Esophagus squamous epithelium (tissue), 5 donors: Measurements from ENCODE around the gene PPL. TPM values are rescaled to one million over a fixed set of nuclear protein-coding genes. Genes with fewer than 3 reads are reported as not detected.

Source experiments
- DNase-seq: peaks from one replicate; lab custom pipeline; 2025; lab: John Stamatoyannopoulos, UW
- H3K27ac ChIP-seq, 4 donors: fragments of 200-600 bp; sonication (generic); one replicate each; pipeline ENCODE4 v1.5.1; 2016 to 2019; ENCODE audit warnings: mild to moderate bottlenecking in 1 of 4
- H3K27me3 ChIP-seq, 4 donors: fragments of 200-600 bp; sonication (generic); 1 replicate in 3 of 4; 2 replicates in 1 of 4; pipeline versions ENCODE4 v1.5.1 to v1.6.0; 2017 to 2021; ENCODE audit warnings: antibody characterized with exemption in 1 of 4
- H3K36me3 ChIP-seq, 3 donors: fragments of 200-600 bp; sonication (generic); one replicate each; pipeline ENCODE4 v1.5.1; 2016 to 2019
- H3K4me1 ChIP-seq, 3 donors: fragments of 200-600 bp; sonication (generic); one replicate each; pipeline ENCODE4 v1.5.1; 2017 to 2019
- H3K4me3 ChIP-seq, 4 donors: fragments of 200-600 bp; sonication (generic); 1 replicate in 3 of 4; 2 replicates in 1 of 4; pipeline ENCODE4 v1.5.1; 2016 to 2019; ENCODE audit warnings: mild to moderate bottlenecking in 2 of 4, moderate library complexity in 1 of 4
- H3K9me3 ChIP-seq, 3 donors: fragments of 200-600 bp; sonication (generic); one replicate each; pipeline ENCODE4 v1.5.1; 2016 to 2019
- CTCF ChIP-seq, 6 experiments: fragments of 450-650 bp in 4 of 6; fragments of 200-600 bp in 2 of 6; sonication (generic) in 2 of 6; IDR thresholded peaks; one replicate each; pipeline ENCODE4 v1.5.1; 2016 to 2019; ENCODE audit warnings: antibody characterized with exemption in 6 of 6, mild to moderate bottlenecking in 4 of 6, moderate library complexity in 4 of 6
- POLR2A ChIP-seq, 4 donors: fragments of 450-650 bp; IDR thresholded peaks; one replicate each; pipeline ENCODE4 v1.6.1; 2017; ENCODE audit warnings: antibody characterized with exemption in 4 of 4, mild to moderate bottlenecking in 4 of 4, moderate library complexity in 3 of 4
- WGBS, 2 donors: methylation state at CpG; one replicate each; pipeline ENCODE4 v1.1.5; 2018; 5-methylcytosine and 5-hydroxymethylcytosine counted together
- intact Hi-C: fragments of 100-400 bp; cut with DNase I; formaldehyde crosslinking; loops from one replicate; pipeline ENCODE4 v1.15.0; 2022
- total RNA-seq, 4 donors: library from RNA; depleted of rRNA; stranded (reverse); fragments of >200 nt; gene quantifications; one replicate each; pipeline ENCODE4 v1.1.0, GENCODE V29; 2016
- donor health status: DM: yes; HTN: yes; CAD: no.

PPL gene
- total RNA-seq = 1,000 to 10,000 TPM in 2 of 4 donors, 100 to 1,000 TPM in 2; 504 to 1,677 (median 860) TPM

- 13 to 23% methylated on average over 4 to 9 of the region's 76 CpGs for WGBS, 2 donors
- peak within 1 kb of the TSS; percentile 88 to 99 (median 97) for H3K27ac ChIP-seq
- H3K4me1 ChIP-seq = peaks cover 21 to 94% (median 27%) of the 10 kb centered on the region in 3 donors
- peak in 2 of 4 donors; percentile 40 to 49 for TF ChIP-seq POLR2A (IDR thresholded peaks at IDR 0.05)
- no peak for TF ChIP-seq CTCF (IDR thresholded peaks at IDR 0.05)
- peaks cover 0 to 22% (median 0%) of the 10 kb centered on the region in 3 donors for H3K36me3 ChIP-seq
- peaks cover 0 to 35% (median 0%) of the 10 kb centered on the region in 4 donors for H3K27me3 ChIP-seq
- no peaks in the 10 kb centered on the region for H3K9me3 ChIP-seq
- H3K4me3 ChIP-seq = peak within 1 kb of the TSS; percentile 82 to 94 (median 86)
- intact Hi-C loops = no loop called here
- no peak for DNase-seq
Measured at GRCh38 chr16:4936991-4937781, at the start of gene PPL. Gene PPL (minus strand): TSS chr16:4937148. CDS start chr16:4937045, 103 bp downstream.

GRCh38 chr16:4984174-4984990, 47.4 kb upstream of the PPL start:
- no peak for DNase-seq
- Histone ChIP-seq H3K4me1 (peaks cover 0 to 11% (median 6%) of the 10 kb centered on the region in 3 donors), H3K9me3 (no peaks in the 10 kb centered on the region), H3K27ac (no peak overlapping the region), H3K36me3 (no peaks in the 10 kb centered on the region), H3K27me3 (peaks cover 0 to 45% (median 11%) of the 10 kb centered on the region in 4 donors), H3K4me3 (no peak overlapping the region)
- WGBS, 2 donors = 65 to 77% methylated on average over 5 of the region's 5 CpGs
- intact Hi-C loops = no loop called here
- TF ChIP-seq POLR2A (IDR thresholded peaks at IDR 0.05) = no peak
- no peak for TF ChIP-seq CTCF (IDR thresholded peaks at IDR 0.05)

DNA sequence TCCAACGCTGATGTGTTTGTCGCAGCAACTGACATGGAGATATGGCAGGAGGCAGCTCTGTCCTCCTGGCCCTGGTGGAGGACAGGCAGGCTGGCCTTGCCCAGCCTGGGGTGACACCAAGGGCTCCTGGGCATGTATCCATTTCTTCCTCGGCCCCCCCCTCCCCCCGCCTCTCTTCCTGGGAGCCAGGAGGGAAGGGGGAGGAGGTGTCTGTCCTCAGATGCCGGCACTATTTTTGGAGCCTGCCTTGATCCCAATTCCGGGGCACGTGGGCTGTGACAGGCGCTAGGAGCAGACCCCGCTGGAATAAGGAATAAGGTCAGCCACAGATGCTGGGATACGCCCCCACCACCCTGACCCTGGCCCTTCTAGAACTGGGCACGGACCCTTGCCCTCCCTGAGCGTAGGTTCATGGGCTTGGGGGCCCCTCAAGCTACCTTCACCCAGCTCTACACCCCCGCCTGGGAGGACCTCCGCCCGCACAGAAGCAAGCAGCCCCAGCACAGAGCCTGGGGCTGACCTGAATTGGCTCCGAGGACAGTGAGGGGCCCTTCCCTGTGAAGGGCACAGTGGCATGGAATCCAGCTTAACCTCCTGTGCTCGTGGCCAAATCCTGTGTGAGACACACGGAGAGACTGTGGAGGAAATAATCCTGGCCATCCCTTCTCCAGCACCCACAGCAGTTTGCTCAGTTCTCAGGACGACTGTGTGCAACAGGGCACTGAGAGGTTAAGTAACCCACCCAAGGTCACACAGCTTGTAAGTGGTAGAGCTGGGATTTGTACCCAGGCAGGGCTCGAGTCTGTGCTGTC, 45.3 kb upstream of the PPL start:
- 40 to 59% methylated on average over 5 to 10 of the region's 20 CpGs for WGBS, 2 donors
- H3K9me3 ChIP-seq = no peaks in the 10 kb centered on the region
- no peak overlapping the region for H3K4me3 ChIP-seq
- intact Hi-C loops = no loop called here
- DNase-seq = no peak
- no peaks in the 10 kb centered on the region for H3K36me3 ChIP-seq
- peaks cover 0 to under 1% (median 0%) of the 10 kb centered on the region in 3 donors for H3K4me1 ChIP-seq
- H3K27ac ChIP-seq = no peak overlapping the region
- TF ChIP-seq POLR2A (IDR thresholded peaks at IDR 0.05) (no peak), CTCF (IDR thresholded peaks at IDR 0.05) (no peak)
- peaks cover 0 to 24% (median under 1%) of the 10 kb centered on the region in 4 donors for H3K27me3 ChIP-seq

GRCh38 chr16:4981473-4981872, 44.5 kb upstream of the PPL start:
- no peak overlapping the region for H3K27ac ChIP-seq
- intact Hi-C loops = no loop called here
- H3K4me3 ChIP-seq = no peak overlapping the region
- H3K36me3 ChIP-seq = no peaks in the 10 kb centered on the region
- 71% methylated on average over 7 of the region's 7 CpGs for WGBS, 2 donors
- no peak for DNase-seq
- no peaks in the 10 kb centered on the region for H3K4me1 ChIP-seq
- no peak for TF ChIP-seq CTCF (IDR thresholded peaks at IDR 0.05)
- no peak for TF ChIP-seq POLR2A (IDR thresholded peaks at IDR 0.05)
- no peaks in the 10 kb centered on the region for H3K9me3 ChIP-seq
- peaks cover 0 to 16% (median 0%) of the 10 kb centered on the region in 4 donors for H3K27me3 ChIP-seq
